Lower leg skin (tissue), 4 donors: ENCODE data around the gene RABL3. TPM values are rescaled to one million over a fixed set of nuclear protein-coding genes. Genes with fewer than 3 reads are reported as not detected.

Source experiments
- DNase-seq, 2 donors: peaks; one replicate each; pipeline ENCODE4 v3.0.0-alpha.2; 2019; ENCODE audit warnings: low spot score in 2 of 2
- H3K4me3 ChIP-seq: fragments of 200-600 bp; sonication (generic); 2 replicates; pipeline ENCODE4 v1.5.1; 2017; ENCODE audit warnings: mild to moderate bottlenecking, low read depth; ENCODE audit not compliant: poor library complexity, severe bottlenecking
- POLR2A ChIP-seq, 2 donors: fragments of 450-650 bp; IDR thresholded peaks; one replicate each; pipeline ENCODE4 v1.6.1; 2016 to 2017; ENCODE audit warnings: antibody characterized with exemption in 2 of 2, mild to moderate bottlenecking in 1 of 2, moderate library complexity in 1 of 2
- WGBS, 2 donors: methylation state at CpG; one replicate each; pipeline ENCODE4 v1.1.5; 2018; 5-methylcytosine and 5-hydroxymethylcytosine counted together
- intact Hi-C: fragments of 100-400 bp; cut with DNase I; formaldehyde crosslinking; loops from one replicate; pipeline ENCODE4 v1.15.0; 2023; ENCODE audit warnings: low total_unique reads
- total RNA-seq, 4 donors: library from RNA; depleted of rRNA; stranded (reverse); fragments of >200 nt; gene quantifications; one replicate each; pipeline ENCODE4 v1.1.0, GENCODE V29; 2016
- TF ChIP-seq, protein P1 (sequence below), 3 donors: fragments of 450-650 bp; IDR thresholded peaks; one replicate each; pipeline ENCODE4 v1.5.1; 2016; ENCODE audit warnings: antibody characterized with exemption in 3 of 3, mild to moderate bottlenecking in 3 of 3, moderate library complexity in 2 of 3

Gene RABL3
- total RNA-seq, 4 donors from 2014 or later = 8.5 to 27.0 (median 13.1) TPM

DNA sequence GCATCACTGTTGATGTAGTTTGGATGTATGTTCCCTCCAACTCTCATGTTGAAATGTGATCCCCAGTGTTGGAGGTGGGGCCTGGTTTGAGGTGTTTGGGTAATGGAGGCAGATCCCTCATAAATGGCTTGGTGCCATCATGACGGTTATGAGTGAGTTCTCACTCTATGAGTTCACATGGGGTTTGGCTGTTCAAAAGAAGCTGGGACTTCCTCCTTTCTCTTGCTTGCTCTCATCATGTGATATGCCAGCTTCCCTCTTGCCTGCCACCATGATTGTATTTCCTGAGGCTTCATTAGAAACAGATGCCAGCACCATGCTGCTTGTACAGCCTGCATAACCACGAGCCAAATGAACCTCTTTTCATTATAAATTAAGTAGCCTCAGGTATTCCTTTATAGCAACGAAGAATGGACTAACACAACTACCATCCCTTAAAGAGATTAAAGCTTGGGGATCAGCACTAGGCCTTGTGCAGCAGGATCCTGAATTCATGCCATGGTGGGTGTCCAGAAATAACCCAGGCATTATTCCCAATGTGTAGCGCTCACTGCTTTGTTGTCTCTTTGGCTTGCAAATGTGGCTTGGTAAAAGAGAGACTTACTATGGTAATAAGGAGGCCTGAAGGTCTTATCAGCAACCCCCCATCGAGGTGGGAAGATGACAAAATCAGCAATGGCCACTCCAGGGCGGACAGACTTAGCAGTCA, 104.3 kb downstream of the RABL3 start:
- intact Hi-C loops = no loop called here
- WGBS, 2 donors = 66 to 70% methylated on average over 6 of the region's 6 CpGs
- no peak for TF ChIP-seq POLR2A (IDR thresholded peaks at IDR 0.05)
- TF ChIP-seq, protein P1, sequence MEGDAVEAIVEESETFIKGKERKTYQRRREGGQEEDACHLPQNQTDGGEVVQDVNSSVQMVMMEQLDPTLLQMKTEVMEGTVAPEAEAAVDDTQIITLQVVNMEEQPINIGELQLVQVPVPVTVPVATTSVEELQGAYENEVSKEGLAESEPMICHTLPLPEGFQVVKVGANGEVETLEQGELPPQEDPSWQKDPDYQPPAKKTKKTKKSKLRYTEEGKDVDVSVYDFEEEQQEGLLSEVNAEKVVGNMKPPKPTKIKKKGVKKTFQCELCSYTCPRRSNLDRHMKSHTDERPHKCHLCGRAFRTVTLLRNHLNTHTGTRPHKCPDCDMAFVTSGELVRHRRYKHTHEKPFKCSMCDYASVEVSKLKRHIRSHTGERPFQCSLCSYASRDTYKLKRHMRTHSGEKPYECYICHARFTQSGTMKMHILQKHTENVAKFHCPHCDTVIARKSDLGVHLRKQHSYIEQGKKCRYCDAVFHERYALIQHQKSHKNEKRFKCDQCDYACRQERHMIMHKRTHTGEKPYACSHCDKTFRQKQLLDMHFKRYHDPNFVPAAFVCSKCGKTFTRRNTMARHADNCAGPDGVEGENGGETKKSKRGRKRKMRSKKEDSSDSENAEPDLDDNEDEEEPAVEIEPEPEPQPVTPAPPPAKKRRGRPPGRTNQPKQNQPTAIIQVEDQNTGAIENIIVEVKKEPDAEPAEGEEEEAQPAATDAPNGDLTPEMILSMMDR (IDR thresholded peaks at IDR 0.05) = no peak
- no peak for DNase-seq
- no peak overlapping the region for H3K4me3 ChIP-seq

- TF ChIP-seq POLR2A (IDR thresholded peaks at IDR 0.05) = no peak
- TF ChIP-seq, protein P1 (IDR thresholded peaks at IDR 0.05) = no peak
- 76 to 79% methylated on average over 2 of the region's 2 CpGs for WGBS, 2 donors
- H3K4me3 ChIP-seq = no peak overlapping the region
- intact Hi-C loops = no loop called here
- no peak for DNase-seq
Measured at GRCh38 chr3:120636795-120637401, 105.4 kb downstream of the RABL3 start.

Other genes starting within 250 kb of the RABL3 start
- gene NDUFB4, start 146.2 kb downstream of the RABL3 start, total RNA-seq = 100 to 1,000 TPM; 114 to 235 (median 143) TPM
- gene HGD, start 60.3 kb downstream of the RABL3 start, total RNA-seq = not detected
- gene GTF2E1, start 228 bp upstream of the RABL3 start, total RNA-seq = 10 to 100 TPM in 3 of 4 donors, 1 to 10 TPM in 1; 7.6 to 12.5 (median 11.2) TPM
- under 1 TPM in 1 of 4 donors, not detected in 3; 0.06 TPM for gene STXBP5L, start 165.7 kb upstream of the RABL3 start, total RNA-seq